Measurements from ENCODE around the gene ITLN1. TPM values are rescaled to one million over a fixed set of nuclear protein-coding genes. Genes with fewer than 3 reads are reported as not detected.
"Not testable (repeated sequence)": the region's sequence is repeated elsewhere in the genome, so short reads cannot be mapped to it uniquely, and the experiment has no call there.

Gene ITLN1
- total RNA-seq, 1 donor = not detected

DNA sequence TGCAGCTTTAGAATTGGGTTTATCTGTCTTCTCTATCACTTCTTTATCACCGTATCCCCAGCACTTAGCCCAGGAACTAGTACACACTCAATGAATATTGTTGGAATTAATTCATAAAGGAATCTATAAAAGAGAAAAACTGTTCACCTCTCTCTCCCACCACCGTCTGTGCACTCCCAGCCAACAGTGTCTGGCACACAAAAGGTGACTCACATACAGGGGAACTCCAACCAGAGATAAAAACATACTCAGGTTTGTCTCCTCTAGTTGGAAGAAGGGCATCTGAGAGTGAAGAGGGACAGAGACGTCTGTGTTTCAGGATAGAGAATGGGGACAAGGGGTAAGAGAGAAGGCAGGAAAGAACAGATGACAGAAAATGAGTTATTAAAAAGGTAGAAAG is 10.0 kb downstream of the ITLN1 start:
- Histone ChIP-seq H3K36me3 (ENCODE audit: insufficient read depth, low read length) (no peaks in the 10 kb centered on the region), H4K20me1 (ENCODE audit: insufficient read depth, low read length) (no peaks in the 10 kb centered on the region), H3K9me3 (ENCODE audit: low read depth, low read length) (no peaks in the 10 kb centered on the region), H3K4me3 (ENCODE audit: insufficient read depth, low read length) (no peak overlapping the region), H3K27ac (ENCODE audit: low read depth, low read length) (no peak overlapping the region), H3K79me2 (ENCODE audit: insufficient read depth, low read length) (no peaks in the 10 kb centered on the region), H2AFZ (ENCODE audit: low read length) (no peak overlapping the region), H3K27me3 (ENCODE audit: insufficient read depth, low read length) (no peaks in the 10 kb centered on the region), H3K4me1 (ENCODE audit: insufficient read depth, low read length) (no peaks in the 10 kb centered on the region), H3K4me2 (ENCODE audit: insufficient read depth, low read length) (no peak overlapping the region)
- DNase-seq (ENCODE audit: insufficient read length, low spot score, missing footprints) = no peak
- TF ChIP-seq, protein P1, sequence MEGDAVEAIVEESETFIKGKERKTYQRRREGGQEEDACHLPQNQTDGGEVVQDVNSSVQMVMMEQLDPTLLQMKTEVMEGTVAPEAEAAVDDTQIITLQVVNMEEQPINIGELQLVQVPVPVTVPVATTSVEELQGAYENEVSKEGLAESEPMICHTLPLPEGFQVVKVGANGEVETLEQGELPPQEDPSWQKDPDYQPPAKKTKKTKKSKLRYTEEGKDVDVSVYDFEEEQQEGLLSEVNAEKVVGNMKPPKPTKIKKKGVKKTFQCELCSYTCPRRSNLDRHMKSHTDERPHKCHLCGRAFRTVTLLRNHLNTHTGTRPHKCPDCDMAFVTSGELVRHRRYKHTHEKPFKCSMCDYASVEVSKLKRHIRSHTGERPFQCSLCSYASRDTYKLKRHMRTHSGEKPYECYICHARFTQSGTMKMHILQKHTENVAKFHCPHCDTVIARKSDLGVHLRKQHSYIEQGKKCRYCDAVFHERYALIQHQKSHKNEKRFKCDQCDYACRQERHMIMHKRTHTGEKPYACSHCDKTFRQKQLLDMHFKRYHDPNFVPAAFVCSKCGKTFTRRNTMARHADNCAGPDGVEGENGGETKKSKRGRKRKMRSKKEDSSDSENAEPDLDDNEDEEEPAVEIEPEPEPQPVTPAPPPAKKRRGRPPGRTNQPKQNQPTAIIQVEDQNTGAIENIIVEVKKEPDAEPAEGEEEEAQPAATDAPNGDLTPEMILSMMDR (IDR thresholded peaks at IDR 0.05; ENCODE audit: extremely low read depth, low read depth, low read length) = no peak

DNA sequence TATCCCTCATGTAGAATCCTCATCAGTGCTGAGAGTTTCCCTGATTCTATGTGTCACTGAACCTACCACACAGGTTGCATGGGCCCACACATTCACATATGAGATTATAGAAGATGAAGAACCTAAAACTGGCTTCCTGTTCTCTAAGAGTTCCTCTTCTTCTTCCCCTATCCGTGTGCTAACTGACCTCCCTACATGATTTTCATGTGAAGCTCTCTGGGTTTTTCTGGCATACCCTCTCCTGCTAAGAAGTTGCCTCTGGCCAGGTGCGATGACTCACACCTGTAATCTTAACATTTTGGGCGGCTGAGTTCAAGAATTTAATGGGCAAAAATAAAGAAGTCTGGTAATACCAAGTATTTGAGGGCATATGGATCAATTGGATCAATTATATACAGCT is 16.8 kb downstream of the ITLN1 start:
- Histone ChIP-seq H3K4me2 (ENCODE audit: insufficient read depth, low read length) (no peak overlapping the region), H4K20me1 (ENCODE audit: insufficient read depth, low read length) (no peaks in the 10 kb centered on the region), H3K79me2 (ENCODE audit: insufficient read depth, low read length) (no peaks in the 10 kb centered on the region), H3K4me3 (ENCODE audit: insufficient read depth, low read length) (no peak overlapping the region), H3K36me3 (ENCODE audit: insufficient read depth, low read length) (no peaks in the 10 kb centered on the region), H3K4me1 (ENCODE audit: insufficient read depth, low read length) (no peaks in the 10 kb centered on the region), H3K9me3 (ENCODE audit: low read depth, low read length) (no peaks in the 10 kb centered on the region), H2AFZ (ENCODE audit: low read length) (no peak overlapping the region), H3K27ac (ENCODE audit: low read depth, low read length) (no peak overlapping the region), H3K27me3 (ENCODE audit: insufficient read depth, low read length) (no peaks in the 10 kb centered on the region)
- DNase-seq (ENCODE audit: insufficient read length, low spot score, missing footprints) = no peak
- TF ChIP-seq, protein P1 (IDR thresholded peaks at IDR 0.05; ENCODE audit: extremely low read depth, low read depth, low read length) = no peak

DNA sequence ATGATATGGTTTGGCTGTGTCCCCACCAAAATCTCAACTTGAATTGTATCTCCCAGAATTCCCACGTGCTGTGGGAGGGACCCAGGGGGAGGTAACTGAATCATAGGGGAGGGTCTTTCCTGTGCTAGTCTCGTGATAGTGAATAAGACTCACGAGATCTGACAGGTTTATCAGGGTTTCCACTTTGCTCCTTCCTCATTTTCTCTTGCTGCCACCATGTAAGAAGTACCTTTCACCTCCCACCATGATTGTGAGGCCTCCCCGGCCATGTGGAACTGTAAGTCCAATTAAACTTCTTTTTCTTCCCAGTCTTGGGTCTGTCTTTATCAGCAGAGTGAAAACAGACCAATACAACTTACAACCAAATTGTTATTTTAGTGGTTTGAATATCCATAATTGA is 17.3 kb downstream of the ITLN1 start:
- H3K4me1 ChIP-seq (ENCODE audit: insufficient read depth, low read length); H4K20me1 ChIP-seq (ENCODE audit: insufficient read depth, low read length); DNase-seq (ENCODE audit: insufficient read length, low spot score, missing footprints); H3K4me2 ChIP-seq (ENCODE audit: insufficient read depth, low read length); H3K36me3 ChIP-seq (ENCODE audit: insufficient read depth, low read length); H3K9me3 ChIP-seq (ENCODE audit: low read depth, low read length); H3K27me3 ChIP-seq (ENCODE audit: insufficient read depth, low read length); H3K27ac ChIP-seq (ENCODE audit: low read depth, low read length); H3K4me3 ChIP-seq (ENCODE audit: insufficient read depth, low read length); H2AFZ ChIP-seq (ENCODE audit: low read length); H3K79me2 ChIP-seq (ENCODE audit: insufficient read depth, low read length): not testable (repeated sequence)

DNA sequence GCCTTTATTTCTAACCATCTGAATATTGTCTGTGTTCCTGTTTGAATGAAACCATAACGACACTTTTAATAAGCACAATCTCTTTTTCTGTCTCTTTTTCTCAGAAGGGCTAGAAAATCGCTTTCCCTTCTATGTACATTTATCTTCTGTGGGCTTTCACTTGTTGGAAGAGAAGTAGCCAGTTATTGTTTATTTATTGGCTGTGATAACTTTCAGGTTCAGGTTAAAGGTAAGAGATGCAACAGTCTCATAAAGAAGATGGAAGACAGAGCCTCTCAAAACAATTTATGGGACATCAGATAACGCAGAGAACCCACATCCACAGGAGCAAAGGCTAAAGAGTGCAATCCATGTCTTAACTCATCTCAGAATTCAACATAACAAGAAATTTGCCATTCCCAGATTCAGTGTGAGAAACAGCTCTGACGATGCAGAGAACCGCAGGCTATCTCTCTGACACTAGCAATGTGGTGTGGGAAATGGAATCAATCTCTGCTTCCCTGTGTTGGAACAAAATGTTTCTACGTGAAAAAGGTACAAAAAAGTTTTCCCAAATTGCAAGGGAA is 18.2 kb downstream of the ITLN1 start:
- Histone ChIP-seq H4K20me1 (ENCODE audit: insufficient read depth, low read length) (no peaks in the 10 kb centered on the region), H3K27ac (ENCODE audit: low read depth, low read length) (no peak overlapping the region), H2AFZ (ENCODE audit: low read length) (no peak overlapping the region), H3K27me3 (ENCODE audit: insufficient read depth, low read length) (no peaks in the 10 kb centered on the region), H3K4me2 (ENCODE audit: insufficient read depth, low read length) (no peak overlapping the region), H3K4me3 (ENCODE audit: insufficient read depth, low read length) (no peak overlapping the region), H3K9me3 (ENCODE audit: low read depth, low read length) (no peaks in the 10 kb centered on the region), H3K79me2 (ENCODE audit: insufficient read depth, low read length) (no peaks in the 10 kb centered on the region), H3K36me3 (ENCODE audit: insufficient read depth, low read length) (no peaks in the 10 kb centered on the region), H3K4me1 (ENCODE audit: insufficient read depth, low read length) (no peaks in the 10 kb centered on the region)
- TF ChIP-seq, protein P1 (IDR thresholded peaks at IDR 0.05; ENCODE audit: extremely low read depth, low read depth, low read length) = no peak
- DNase-seq (ENCODE audit: insufficient read length, low spot score, missing footprints) = no peak
